Coronary artery (tissue), 2 donors: Measurements from ENCODE around the gene PTPRE.

Experiments
- DNase-seq: peaks from one replicate; pipeline ENCODE4 v3.0.0-alpha.2; 2017; ENCODE audit warnings: low spot score
- H3K27ac ChIP-seq, 2 donors: fragments of 200-600 bp; sonication (generic); one replicate each; pipeline ENCODE4 v1.5.1; 2016 to 2019
- H3K4me3 ChIP-seq: fragments of 200-600 bp; sonication (generic); 2 replicates; pipeline ENCODE4 v1.5.1; 2016; ENCODE audit warnings: mild to moderate bottlenecking, moderate library complexity
- TF ChIP-seq, protein P1 (sequence below): fragments of 200-600 bp; sonication (generic); IDR thresholded peaks from one replicate; pipeline ENCODE4 v1.5.1; 2019; ENCODE audit warnings: antibody characterized with exemption

PTPRE gene

DNA sequence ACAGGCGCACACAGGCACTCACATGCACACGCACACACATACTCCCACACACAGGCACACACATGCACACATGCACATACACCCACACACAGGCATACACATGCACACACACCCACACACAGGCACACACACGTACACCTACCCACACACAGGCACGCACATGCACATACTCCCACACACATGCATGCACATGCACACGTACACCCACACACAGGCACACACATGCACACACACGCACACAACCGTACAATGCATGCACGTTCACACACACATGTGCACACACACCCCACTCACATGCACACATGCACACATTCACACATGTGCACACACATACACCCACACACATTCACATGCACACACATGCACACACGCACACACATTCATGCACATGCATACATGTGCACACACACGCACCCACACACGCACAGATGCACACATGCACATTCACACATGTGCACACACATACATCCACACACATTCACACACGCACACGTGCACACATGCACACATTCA is 160.0 kb downstream of the PTPRE start:
- no peak overlapping the region for H3K27ac ChIP-seq
- peak; percentile 52 for DNase-seq
- TF ChIP-seq, protein P1, sequence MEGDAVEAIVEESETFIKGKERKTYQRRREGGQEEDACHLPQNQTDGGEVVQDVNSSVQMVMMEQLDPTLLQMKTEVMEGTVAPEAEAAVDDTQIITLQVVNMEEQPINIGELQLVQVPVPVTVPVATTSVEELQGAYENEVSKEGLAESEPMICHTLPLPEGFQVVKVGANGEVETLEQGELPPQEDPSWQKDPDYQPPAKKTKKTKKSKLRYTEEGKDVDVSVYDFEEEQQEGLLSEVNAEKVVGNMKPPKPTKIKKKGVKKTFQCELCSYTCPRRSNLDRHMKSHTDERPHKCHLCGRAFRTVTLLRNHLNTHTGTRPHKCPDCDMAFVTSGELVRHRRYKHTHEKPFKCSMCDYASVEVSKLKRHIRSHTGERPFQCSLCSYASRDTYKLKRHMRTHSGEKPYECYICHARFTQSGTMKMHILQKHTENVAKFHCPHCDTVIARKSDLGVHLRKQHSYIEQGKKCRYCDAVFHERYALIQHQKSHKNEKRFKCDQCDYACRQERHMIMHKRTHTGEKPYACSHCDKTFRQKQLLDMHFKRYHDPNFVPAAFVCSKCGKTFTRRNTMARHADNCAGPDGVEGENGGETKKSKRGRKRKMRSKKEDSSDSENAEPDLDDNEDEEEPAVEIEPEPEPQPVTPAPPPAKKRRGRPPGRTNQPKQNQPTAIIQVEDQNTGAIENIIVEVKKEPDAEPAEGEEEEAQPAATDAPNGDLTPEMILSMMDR, result no peak
- no peak overlapping the region for H3K4me3 ChIP-seq

- Histone ChIP-seq H3K27ac (no peak overlapping the region), H3K4me3 (no peak overlapping the region)
- TF ChIP-seq, protein P1, result no peak
- DNase-seq, result peak; percentile 66
These were observed 160.9 kb downstream of the PTPRE start for GRCh38 chr10:128067691-128068397.

GRCh38 chr10:128068398-128069285 is 161.7 kb downstream of the PTPRE start:
- DNase-seq, result peak; percentile 72
- TF ChIP-seq, protein P1, result no peak
- Histone ChIP-seq H3K4me3 (no peak overlapping the region), H3K27ac (no peak overlapping the region)

GRCh38 chr10:128069351-128070051 is 162.6 kb downstream of the PTPRE start:
- peak; percentile 76 for DNase-seq
- no peak overlapping the region for H3K4me3 ChIP-seq
- TF ChIP-seq, protein P1, result peak; percentile 79
- no peak overlapping the region for H3K27ac ChIP-seq

DNA sequence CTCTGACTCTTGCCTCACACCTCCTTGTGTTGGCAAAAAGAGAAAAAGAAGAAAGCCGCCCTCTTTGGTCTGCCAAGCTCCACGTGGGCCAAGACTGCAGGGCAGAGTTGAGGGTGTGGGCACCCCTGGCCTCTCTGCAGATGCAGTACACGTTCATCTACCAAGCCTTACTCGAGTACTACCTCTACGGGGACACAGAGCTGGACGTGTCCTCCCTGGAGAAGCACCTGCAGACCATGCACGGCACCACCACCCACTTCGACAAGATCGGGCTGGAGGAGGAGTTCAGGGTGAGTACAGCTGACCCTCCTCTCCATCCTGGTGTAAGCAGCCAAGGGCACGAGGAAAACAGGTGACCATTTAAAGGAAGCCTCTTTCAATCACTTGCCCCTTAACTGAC is 163.3 kb downstream of the PTPRE start:
- peak; percentile 52 for DNase-seq
- TF ChIP-seq, protein P1, result no peak
- Histone ChIP-seq H3K27ac (no peak overlapping the region), H3K4me3 (no peak overlapping the region)

DNA sequence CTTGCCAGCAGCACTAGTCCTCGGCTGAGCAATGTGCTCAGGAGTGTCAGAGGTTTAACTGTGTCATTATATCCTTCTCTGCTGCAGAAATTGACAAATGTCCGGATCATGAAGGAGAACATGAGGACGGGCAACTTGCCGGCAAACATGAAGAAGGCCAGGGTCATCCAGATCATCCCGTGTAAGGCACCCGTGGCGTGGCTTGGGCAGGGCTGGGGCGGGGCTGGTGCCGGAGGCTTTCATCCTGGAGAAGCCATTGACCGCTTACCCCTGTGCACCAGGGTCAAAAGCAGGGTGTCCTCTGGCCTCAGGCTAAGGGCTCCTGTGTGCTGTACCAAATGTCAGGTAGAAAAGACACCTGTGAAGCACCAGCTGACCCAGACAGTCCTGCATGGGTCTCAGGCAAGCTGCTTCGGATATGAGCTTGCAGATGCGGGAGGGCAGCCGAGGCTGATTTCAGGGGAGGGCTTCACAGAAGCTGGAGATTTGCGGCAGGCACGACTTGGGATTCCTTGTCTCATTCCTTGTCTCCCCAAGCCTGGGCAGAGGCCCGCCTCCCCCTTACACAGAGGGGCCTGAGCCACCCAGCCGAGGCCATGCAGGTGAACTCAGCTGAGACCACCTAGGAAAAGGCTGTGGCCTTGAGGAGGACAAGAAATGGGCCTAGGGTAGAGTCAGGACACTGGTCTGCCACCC is 164.0 kb downstream of the PTPRE start:
- no peak overlapping the region for H3K4me3 ChIP-seq
- peak; percentile 72 for DNase-seq

More for the DNA sequence above, 164.0 kb downstream of the PTPRE start:
- no peak overlapping the region for H3K27ac ChIP-seq
- TF ChIP-seq, protein P1, result no peak
